Measurements from ENCODE around the gene DOCK2.

GRCh38 chr5:169788168-169788567, 151.1 kb downstream of the DOCK2 start:
- TF ChIP-seq EZH2 (IDR thresholded peaks at IDR 0.05; ENCODE audit: low read length) (no peak), CTCF (optimal IDR thresholded peaks at IDR 0.05 in 1 of 3, IDR thresholded peaks at IDR 0.05 in 1 of 3, conservative IDR thresholded peaks at IDR 0.05 in 1 of 3; ENCODE audit: extremely low read depth in 1 of 3, insufficient read depth in 2 of 3, low read length in 3 of 3) (no peak)

Data from keratinocyte (primary cell).